Colon (tissue), 2 donors: Measurements from ENCODE around the gene SLC34A3.

Source experiments
- FAIRE-seq: peaks from 2 replicates; lab custom pipeline; 2012; peaks lifted over from hg19 to GRCh38; lab: Jason Lieb, UNC
- donor health status: control.
- donor health status: control.

SLC34A3 gene

DNA sequence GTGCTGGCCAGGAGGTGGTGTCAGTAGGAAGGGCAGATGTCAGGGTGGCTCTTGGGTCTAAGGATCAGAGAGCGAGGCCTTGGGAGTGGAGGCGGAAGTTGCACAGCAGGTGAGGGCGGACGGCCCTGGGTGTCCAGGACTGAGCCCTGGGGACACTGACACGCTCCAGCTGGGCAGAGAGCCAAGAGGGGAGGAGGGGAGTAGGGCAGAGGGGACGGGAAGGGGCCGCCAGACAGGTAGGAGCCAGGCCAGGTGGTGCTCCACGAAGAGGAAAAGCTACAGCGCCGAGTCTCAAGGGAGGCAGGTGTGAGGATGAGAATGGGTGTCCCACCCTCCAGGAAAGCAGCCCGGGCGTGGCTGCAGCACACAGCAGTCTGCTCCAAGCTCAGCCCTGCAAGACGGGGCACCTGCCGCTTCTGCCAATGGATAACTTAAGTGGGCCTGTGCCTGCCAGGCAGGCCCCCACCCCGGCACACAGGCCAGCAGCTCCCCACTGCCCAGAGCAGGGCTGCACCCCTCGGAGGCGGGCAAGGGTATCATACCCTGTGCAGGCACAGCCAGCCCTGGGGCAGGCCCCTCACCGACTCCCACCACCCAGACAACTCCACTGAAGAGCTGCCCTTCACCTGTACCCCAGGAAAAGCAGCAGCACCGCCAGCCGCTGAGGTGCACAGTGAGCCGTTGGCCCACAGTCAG lies 35.0 kb upstream of the SLC34A3 start:
- FAIRE-seq, result no peak

DNA sequence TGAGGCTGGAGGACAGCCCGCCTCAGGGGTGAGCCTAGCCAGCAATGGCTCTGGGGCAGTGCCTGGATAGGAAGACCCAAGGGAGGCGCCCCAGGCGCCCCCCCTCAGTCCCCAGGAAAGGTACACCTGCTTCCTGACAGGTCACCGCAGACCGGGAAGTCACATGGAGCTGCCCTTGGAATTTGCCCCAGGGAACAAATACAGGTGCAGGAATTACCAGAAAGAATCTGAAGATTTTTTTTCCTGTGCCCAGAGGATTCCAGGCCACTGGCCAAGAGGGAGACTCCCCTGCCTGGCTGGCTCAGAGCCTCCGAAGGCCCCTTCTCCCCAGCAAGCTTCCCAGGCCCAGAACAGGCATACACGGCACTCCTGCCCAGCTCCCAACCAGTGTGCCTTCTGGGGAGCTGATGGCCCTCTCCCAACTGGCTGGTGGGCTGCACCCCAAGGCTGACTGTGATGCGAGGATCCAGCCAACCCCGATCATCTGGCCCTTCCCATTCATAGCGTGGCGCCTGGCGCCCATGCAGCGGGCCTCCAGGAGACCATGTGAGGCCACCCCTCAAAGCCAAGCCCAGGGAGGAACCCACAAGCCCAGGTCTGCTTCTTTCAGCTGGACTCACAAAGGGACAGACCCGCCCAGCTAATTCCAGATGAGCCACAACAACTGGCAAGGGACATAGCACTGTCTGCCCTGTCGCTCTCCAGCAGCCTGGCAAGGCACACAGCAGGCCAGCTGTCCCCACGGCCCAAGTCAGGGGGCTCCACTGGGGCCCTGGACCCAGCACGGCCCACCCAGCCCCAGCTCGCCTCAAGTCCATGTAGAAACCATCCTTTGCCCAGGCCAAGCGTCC lies 32.4 kb upstream of the SLC34A3 start:
- no peak for FAIRE-seq

DNA sequence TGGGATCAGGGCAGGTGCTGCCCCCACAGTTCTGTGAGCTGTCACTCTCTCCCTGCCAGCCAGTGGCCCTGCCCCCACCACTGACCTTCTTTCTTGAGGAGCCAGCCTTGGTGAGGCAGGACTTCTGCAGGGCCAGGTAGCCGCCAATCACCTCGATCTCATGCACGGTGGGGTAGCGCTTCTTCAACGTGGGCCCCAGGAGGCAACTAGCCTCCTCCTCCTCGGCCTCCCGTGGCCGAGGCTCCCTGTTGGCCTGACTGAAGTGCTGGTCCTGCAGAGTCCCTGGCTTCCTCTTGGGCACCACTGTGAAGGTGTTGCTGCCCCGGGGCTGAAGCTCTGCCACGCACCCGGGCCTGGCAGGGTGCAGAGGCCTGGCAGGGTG lies 31.8 kb upstream of the SLC34A3 start:
- FAIRE-seq, result no peak

DNA sequence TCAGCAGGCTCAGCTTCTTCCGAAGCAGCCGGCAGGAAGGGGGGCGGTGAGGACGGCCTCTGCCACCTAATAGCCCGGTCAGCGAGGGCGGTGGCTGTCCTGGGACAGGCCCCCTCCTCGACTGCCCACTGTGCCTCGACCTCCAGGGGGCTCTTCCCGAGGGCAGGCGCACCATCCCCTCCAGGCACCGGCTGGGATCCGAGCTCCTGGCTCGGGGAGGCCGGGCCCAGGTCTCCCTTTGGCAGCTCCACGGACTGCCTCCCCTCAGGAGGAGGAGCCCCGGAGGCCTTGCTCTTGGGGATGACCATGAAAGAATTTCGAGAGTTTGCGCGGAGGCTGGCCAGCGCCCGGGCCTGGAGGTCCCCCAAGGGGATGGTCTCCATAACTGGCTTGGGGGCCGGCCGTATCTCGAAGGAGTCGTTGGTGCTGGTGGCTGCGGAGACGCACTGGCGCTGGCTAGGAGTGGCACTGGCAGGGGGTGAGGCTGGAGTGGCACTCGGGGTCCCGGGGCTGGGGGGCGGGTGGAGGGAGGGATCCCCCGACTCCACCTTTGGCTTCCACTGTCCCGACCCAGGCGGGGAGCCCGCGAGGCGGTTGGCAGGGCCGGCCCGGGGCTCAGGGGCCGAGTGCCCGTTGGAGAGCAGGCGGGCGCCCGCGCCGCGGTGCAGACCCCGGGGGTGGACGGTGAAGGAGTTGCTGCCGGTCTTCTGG lies 31.1 kb upstream of the SLC34A3 start:
- FAIRE-seq, result no peak

DNA sequence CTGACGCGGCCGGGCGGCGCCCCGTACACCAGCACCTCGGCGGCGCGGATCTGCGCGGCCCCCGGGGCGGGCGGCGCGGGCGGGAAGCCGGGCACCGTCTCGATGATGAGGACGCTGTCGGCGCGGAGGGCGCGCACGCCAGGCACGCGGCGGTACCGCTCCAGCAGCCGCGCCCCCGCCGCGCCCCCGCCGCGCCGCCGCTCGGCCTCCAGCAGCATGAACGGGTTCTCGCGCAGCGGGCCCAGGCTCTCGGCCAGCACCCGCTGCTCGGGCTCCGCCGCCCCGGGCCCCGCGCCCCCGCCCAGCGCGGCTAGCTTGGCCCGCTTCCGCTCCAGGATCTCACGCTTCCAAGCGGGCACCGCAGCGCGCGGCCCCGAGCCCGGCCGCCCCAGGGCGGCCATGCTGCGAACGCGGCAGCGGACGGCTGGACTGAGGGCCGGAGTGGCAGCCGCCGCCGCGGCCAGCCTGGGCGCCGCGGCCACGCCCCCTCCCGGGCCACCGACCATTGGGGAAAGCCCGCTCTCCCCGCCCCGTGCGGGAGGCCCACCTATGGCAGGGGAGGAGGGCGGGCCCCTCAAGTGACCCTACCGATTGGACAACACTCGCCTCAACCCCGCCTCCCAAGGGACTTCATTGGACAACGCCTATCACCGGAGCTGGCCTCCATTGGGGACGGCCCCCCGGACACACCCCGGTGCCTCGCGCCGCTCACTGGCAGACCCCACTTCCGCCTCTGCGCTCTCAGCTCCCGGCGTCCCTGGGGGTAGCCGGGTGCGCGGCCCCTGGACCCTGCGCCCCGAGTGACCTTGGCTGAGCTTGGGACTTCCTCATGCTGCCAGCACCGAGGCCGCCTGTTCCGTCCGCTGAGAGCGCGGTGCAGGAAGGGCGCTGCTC lies 30.1 kb upstream of the SLC34A3 start, which contains the start of gene TPRN:
Gene TPRN, minus strand, starts transcription at position 431 of the 894 bp plus-strand sequence. Its CDS starts 30 bp downstream, at position 401.
- FAIRE-seq, result peak; percentile 41

DNA sequence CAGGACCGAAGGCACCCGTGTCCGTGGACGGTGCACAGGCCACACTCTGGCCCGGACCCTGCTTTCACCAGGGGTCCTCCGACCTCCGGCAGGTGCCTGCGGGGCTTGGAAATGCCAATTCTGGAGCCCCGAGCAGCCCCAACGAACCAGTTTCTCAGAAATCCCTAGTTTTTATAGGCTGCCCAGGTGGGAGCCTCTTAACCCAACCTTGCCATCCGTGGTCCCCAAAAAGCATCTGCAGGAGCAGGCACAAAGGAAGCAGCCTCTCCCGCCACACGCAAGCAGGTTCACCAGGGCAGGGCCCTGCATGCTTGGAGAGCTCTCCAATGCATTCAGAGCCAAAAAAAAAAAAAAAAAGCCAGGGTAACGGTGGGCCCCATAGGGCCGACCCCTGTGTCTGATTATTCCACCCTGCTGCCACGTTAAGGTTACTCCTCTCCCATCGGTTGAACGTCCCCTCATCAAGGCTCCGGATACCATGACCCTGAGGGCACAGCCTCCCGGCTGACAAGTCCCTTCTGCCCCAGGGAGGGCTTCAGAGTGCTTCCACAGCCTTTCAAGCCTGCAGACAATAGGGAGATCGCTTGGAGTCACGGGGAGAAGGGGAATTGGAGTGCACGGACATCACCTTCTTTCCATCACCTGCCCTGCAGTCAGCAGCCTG lies 29.4 kb upstream of the SLC34A3 start:
- FAIRE-seq, result no peak

DNA sequence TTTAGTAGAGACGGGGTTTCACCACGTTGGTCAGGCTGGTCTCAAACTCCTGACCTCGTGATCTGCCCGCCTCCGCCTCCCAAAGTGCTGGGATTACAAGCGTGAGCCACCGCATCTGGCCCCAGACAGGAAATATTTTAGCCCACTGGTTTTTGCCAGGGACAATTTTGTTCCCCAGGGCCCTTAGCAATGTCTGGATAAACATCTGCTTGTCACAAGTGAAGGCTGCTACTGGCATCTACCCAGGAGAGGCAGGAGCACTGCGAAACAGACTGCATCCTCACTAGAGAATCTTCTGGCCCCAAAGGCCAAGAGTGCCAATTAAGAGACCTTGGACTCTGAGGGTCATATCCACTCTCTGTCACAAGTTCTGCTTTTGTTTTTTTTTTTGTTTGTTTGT lies 27.7 kb upstream of the SLC34A3 start:
- no peak for FAIRE-seq

DNA sequence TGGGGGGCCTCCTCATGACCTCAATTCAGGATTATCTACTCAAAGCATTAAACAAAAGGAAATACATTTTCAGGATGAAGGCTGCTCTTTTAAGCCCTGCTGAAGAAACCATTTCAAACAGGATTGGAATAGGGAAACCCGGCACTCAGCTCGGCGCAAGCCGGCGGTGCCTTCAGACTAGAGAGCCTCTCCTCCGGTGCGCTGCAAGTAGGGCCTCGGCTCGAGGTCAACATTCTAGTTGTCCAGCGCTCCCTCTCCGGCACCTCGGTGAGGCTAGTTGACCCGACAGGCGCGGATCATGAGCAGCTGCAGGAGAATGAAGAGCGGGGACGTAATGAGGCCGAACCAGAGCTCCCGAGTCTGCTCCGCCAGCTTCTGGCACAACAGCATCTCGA lies 26.0 kb upstream of the SLC34A3 start:
- no peak for FAIRE-seq

DNA sequence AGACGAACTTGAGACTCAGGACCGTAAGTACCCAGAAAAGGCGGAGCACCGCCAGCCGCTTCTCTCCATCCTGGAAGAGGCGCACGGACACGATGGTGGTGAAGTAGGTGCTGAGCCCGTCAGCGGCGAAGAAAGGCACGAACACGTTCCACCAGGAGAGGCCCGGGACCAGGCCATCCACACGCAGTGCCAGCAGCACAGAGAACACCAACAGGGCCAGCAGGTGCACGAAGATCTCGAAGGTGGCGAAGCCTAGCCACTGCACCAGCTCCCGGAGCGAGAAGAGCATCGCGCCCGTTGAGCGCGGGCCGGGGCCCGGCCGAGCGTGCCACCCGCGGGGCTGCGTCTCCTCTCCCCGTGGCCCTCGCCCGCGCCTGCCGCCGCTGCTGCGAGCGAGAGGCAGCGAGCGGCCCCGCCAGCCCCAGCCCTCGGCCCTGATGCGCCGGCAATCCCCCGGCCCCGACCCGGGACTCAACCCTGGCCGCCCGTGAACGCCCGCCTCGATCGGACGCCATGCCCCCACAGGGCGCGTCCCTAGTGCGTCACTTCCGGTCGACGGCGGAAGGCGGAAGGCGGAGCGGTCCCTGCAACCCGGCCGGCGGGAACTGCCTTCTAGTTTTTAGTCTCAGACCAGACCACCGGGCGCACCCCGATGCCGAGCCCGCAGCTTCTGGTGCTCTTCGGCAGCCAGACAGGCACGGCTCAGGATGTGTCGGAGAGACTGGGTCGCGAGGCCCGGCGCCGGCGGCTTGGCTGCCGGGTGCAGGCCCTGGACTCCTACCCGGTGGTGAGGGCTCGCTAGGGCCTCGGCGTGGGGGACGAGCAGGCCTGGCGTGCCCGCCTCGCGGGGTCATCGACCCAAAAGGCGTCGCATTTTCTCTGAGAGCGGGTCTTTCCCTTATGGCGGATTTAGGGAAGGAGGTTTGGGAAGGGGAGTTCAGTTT lies 25.3 kb upstream of the SLC34A3 start, which contains the start of the genes NDOR1 and TMEM203:
Gene NDOR1, plus strand, starts transcription at position 575 of the 944 bp plus-strand sequence. Its CDS starts 78 bp downstream, at position 653.
Gene TMEM203, minus strand, starts transcription at position 523 of the 944 bp plus-strand sequence. Its CDS starts 234 bp downstream, at position 289.
- no peak for FAIRE-seq

DNA sequence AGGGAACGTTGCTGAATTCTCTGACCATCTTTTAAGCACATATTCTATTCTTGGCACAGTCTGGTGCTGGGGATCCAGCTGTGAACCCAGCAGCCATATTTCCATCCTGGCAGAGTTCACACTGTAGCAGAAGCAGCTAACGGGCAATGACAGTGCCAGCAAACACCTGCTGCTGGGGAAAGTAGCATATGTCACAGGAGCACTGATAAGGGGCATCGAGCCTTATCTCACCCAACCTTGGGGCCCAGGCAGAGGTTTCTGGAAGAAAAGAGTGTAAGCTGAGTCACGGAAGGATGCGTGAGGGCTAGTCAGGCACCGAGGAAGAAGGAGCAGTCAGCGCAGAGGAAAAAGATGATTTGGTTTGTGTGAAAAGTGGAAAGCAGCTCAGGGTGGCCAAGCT lies 24.1 kb upstream of the SLC34A3 start:
- no peak for FAIRE-seq

DNA sequence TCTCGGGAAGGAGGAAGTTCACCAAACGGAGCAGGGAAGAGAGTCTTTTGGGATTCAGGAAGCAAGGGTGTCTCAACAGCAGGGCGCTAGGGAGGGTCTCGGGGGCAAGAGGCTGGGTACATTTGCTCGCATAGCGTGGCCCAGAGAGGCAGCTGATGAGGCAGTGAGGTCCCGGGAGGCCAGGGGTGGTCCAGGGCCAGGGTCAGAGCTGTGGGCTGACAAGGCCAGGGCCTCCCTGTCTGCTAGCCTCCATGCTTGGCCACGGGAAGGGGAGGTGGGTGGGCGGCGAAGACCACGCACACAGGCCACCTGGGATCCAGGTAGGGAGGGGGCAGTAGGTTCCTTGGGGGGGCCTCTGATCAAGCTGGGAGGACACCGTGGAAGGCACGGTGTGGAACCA lies 19.2 kb upstream of the SLC34A3 start:
- FAIRE-seq, result no peak

DNA sequence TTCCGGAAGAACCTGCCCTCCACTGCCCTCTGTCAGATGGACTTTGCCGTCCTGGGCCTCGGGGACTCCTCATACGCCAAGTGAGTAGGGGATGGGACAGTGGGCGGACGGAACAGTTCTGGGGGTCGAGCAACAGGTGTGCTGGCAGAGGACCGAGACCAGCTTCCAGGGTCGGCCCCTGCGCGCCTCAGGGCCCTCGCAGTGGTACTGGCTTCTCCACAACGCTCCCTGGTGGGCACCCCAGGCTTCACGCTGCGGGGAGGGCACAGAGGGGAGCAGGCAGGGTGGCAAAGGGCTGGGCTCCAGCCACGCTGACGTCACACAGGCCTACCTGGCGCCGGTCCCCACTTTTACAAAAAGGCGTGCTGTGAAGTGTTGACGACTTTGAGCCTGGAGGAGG lies 18.2 kb upstream of the SLC34A3 start:
- FAIRE-seq, result no peak

DNA sequence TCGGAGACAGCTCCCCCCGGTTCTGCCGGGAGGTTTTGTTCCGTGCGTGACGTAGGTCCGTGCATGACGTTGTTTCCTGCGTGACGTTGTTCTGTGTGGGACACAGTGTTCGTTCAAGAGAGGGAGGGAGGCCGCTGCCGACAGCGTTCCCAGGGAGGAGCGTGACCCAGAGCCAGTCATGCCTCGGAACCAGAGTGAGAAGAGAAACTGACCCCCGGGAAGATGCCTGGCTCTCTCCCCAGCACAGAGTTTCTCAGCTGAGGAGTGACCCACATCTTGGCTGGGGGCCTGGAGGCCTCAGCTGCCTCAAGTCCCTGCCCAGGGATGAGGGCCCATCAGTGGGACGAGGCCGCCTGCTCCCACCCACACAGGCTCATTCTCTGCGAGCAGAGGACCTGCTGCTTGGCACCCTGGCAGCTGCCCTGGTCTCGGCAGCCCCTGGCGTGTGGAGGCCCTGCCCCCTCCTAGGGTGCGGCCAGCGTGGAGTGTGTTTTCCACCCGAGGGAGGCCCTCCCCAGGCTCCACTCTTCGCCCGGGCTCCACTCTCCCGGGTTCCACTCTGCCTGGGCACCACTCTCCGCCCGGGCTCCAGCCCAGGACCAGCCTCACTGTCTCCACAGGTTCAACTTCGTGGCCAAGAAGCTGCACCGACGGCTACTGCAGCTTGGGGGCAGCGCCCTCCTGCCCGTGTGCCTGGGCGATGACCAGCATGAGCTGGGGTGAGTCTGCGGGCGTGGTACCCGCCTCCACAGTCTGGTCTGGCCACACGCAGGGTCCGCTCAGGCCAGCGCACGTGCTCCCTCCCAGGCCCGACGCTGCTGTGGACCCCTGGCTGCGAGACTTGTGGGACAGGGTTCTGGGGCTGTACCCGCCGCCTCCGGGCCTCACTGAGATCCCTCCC lies 17.3 kb upstream of the SLC34A3 start:
- no peak for FAIRE-seq

DNA sequence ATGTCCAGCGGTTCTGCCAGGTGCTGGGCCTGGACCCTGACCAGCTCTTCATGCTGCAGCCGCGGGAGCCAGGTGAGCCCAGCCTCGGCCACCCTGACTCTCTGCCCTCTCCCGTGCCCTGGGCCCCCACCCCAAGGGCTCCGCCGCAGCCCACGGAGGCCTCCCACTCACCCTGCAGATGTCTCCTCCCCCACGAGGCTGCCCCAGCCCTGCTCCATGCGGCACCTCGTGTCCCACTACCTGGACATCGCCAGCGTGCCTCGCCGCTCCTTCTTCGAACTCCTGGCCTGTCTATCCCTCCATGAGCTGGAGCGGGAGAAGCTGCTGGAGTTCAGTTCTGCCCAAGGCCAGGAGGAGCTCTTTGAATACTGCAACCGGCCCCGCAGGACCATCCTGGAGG lies 16.1 kb upstream of the SLC34A3 start:
- FAIRE-seq, result no peak

DNA sequence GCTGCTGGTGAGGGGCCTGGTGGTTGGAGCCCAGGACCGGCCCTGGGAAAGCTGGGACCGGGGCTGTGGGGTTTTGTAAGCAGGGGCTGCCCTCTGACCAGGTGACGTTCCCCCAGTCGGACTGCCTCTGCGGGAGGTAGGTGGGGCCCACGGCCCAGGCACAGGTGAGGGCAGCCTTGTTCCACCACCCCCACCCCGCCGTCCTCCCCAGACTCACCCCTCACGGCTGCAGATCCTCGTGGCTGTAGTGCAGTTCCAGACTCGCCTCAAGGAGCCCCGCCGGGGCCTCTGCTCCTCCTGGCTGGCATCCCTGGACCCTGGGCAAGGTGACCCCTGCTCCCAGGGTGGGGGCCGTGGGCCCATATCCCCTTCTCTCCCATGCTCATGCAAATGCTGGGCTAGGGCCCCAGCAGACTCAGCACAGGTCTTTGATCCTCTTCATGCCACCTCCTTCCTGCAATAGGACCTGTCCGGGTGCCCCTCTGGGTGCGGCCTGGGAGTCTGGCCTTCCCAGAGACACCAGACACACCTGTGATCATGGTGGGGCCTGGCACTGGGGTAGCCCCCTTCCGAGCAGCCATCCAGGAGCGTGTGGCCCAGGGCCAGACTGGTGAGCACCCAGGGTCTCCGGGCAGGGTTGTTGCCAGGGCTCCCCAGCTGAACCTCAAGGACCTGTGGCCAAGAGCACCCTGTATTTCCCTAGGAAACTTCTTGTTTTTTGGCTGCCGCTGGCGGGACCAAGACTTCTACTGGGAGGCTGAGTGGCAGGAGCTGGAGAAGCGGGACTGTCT lies 15.3 kb upstream of the SLC34A3 start:
- no peak for FAIRE-seq

DNA sequence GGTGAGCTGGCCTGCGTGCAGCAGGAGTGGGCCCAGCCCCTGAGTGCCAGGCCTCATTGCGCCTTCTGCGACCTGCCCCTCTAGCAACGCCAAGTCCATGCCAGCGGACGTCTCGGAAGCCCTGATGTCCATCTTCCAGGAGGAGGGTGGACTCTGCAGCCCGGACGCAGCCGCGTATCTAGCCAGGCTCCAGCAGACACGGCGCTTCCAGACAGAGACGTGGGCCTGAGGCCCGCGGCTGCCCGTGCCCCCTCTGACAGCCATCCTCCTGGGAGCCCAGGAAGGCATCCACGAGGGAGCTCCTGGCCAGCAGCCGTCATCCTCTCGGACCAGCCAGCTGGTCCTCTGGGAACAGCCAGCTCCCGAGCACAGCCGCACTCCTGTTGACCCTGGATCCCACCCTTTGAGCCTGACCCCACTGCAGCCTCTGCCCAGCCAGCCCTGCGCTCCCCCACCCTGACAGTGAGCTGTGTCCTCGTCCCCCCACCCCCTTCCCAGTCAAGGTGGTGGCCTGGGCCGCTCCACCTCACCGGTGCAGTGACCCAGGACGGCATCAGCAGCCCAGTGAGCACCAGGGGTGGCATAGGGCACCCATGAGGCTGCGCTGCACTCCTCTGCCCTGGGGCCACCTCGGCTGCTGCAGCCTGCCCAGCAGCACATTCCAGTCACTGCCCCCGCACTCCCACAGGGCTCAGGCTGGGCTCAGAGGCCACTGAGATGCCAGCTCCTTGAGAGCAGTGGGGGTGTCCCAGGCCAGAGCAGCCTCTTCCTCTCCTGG lies 14.3 kb upstream of the SLC34A3 start:
- FAIRE-seq, result no peak
